NCI-H1092 treated with DMSO at 0.1 percent for 48 hours (cell line): ENCODE measurements around the gene ST6GAL1.

Source experiments
- DNase-seq: peaks from one replicate; lab custom pipeline; 2025; lab: John Stamatoyannopoulos, UW

The ST6GAL1 gene

GRCh38 chr3:187112934-187113793, 182.8 kb downstream of the ST6GAL1 start:
- DNase-seq: peak; percentile 5

DNA sequence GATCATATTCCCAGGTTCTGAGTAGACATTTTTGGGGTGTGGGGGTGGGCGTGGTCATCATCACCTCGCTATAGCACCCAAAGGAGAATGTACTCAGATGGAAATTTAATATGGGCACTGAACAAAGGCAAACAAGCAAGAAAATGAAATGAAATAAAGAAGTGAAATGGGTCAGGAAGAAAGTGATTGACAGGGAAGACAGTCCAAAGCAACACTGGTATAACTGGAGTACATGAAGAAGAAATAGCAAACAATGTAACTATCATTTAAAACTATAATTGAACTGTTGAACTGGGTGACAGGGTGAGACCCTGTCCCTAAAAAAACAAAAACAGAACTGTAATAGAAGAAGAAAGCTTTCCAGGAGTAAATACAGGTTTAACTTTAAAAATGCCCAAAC, 184.2 kb downstream of the ST6GAL1 start:
- no peak for DNase-seq

DNA sequence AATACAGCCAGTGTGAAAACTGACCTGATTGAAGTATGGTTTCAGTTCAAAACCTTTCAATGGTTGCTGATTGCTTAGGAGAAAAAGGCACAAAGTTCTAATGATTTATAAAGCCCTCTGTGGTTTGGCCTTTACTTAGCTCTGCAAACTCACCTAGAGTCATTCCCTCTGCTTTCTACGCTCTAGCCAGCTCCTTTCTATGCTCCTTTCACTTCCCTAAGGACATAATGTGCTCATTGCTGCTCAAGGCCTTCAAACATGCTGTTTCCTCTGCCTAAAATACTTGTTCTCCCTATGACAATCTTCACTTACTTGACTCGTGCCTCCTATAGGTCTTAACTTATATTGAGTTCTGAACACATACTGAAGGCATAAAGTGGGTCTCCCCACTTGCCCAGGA, 190.0 kb downstream of the ST6GAL1 start:
- DNase-seq: no peak

- DNase-seq: no peak
Observed at GRCh38 chr3:187122261-187122660, 191.9 kb downstream of the ST6GAL1 start.

DNA sequence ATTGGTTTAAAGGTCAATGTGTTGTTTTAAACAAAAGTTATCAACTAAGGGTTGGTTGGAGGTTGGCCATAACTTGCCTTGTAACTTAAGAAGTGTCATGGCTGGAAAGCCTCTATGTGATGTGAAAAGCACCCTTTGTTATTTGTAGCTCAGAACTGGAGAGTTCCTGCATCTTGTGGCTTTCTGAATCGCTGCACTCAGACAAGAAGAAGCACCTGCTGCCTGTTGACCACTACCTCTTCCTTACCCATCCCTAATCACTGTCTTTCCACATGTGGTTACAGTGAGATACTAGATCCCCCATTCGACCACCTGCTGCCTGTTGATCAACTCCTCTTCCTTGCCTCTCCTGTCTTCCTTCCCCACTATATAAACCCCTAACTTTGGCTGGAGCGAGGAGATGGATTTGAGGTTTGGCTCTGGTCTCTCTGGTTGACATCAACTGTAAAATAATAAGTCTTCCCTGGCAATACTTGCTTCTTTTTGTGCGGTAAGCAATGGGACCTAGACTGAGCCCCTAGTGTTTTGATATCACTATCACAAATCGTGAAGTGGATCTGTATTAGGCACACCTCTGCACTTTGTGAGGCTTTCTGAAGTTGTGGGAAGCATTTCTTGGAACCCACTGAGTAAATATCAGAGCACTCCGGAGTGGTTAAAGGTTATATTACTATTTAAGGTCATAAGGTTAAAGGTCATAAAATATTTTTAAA, 195.1 kb downstream of the ST6GAL1 start:
- no peak for DNase-seq
